NCI-H526 treated with DMSO at 0.1 percent for 48 hours (cell line): ENCODE results near the gene ADCY9.
"Not testable (repeated sequence)": the region's sequence is repeated elsewhere in the genome, so short reads cannot be mapped to it uniquely, and the experiment has no call there.

Source experiments
- DNase-seq: peaks from one replicate; lab custom pipeline; 2025; lab: John Stamatoyannopoulos, UW

Gene ADCY9

DNA sequence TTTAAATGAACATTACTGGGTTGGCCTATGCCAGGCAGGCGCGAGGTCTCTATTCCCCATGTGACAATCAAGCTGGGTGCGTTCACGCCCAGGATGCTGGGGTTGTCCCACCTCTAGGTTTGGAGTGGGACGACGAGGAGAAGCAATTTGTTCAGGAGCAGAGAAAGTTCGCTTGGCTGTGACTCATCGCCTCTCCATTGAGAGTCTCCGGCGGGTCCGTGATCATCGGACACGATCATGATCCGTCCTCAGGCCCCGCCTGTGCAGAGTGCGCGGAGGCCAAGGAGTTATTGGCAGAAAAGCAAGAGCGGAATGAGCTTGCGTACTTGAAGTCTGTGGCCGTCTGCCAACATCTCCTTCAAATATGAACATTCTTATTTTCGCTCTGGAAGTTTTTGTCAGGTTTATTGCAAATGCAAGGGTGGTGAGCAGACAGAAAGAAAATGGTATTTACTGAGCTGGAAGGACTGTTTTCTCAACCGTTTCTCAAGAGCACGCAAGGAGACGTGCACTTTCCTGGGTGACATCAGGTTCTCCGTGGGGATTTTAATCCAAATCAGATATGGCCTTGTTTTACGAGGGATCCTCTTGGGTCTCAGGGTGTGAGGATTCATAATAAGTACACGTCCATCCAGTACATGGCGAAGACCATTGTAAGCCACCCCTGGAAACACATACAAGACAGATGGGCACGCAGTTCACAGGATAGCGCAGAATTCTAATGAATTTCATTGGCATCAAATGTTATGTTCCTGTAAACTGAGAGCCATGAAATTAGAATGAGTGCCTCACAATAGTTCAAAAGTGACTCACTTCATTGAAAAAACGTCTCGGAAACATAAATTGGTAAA lies 165.7 kb downstream of the ADCY9 start:
- DNase-seq: no peak

DNA sequence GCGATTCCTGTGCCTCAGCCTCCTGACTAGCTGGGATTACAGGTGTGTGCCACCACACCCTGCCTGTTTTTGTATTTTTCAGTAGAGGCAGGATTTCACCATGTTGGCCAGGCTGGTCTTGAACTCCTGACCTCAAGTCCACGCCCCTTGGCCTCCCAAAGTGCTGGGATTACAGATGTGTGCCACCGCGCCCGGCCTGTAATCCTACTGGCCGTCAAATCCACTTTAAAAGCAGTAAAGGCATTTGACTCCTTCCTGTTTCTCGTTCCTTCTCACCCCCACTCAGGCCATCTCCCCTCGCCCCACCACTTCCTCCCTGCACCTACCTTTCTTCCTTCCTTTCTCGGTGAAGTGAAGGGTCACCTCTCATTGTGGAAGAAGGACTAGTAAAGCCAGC lies 166.3 kb downstream of the ADCY9 start:
- no peak for DNase-seq

DNA sequence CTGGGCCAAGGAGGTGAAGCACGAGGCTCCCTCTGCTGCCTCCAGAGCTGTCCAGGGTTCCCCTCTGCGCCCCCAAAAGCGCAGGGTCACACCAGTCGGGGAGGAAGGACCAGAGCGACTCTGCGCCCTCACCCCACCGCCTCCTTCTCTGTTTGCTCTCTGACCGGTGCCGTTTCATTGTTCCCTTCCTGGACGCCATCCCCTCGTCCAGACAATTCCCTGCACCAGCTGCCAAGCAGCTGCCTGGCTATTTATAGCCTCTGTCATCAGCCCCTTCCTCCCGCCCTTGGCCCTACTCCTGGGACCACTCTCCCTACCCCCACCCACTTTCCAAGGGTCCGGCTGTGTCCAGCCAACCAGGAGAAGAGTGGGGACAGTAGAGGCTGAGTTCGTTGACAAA lies 167.0 kb downstream of the ADCY9 start:
- DNase-seq: no peak

DNA sequence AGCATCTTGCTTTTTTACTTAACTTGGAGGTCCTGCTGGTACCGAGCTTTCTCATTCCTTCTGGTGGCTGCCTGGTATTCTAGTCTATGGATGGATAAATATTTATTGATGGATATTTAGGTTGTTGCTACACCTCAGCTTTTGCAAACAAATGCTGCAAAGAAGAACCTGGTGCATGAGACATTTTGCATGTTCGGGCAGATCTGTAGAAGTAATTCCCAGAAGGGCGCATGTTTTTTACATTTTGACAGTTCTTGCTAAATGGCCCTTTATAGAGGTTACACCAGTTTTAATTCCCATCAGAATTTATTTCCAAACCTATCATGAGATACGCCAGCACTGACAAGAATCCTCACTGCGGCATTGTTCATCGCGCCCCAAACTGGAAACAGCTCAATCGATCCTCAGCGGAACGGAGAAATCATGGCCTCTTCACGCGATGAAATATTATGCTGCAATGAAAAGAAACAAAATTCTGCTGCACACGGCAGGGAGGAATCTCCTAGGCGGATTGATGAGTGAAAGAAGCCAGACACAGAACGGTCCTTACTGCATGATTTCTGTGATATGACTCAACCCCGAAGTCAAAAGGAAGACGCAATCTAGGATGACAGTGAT lies 167.8 kb downstream of the ADCY9 start:
- no peak for DNase-seq

DNA sequence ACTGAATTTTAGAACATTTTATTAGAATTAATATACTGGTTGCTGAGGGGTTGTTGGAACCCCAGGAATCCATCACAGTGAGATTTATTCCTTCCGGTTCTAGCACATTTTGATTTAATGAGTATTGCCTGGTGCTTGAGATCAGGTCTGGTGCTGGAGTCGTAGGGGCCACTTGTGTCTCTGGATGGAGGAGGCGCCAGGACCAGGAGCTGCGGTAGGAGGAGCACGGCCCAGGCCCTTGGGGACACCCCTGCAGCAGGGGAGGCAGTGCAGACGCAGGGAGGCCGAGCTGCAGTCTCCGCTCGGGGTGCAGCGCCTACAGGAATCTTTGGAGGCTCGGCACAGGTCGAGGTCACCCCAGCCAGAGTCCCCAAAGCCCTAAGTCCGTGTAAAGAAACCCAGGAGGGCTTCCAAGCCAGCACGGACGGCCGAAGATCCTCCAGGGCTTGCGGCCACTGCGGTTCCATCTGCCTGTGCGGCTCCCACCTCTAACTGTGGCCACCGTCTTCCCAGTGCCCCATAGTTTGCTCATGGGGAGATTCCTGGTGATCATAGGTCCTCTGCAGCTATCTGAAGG lies 169.6 kb downstream of the ADCY9 start:
- DNase-seq: no peak

DNA sequence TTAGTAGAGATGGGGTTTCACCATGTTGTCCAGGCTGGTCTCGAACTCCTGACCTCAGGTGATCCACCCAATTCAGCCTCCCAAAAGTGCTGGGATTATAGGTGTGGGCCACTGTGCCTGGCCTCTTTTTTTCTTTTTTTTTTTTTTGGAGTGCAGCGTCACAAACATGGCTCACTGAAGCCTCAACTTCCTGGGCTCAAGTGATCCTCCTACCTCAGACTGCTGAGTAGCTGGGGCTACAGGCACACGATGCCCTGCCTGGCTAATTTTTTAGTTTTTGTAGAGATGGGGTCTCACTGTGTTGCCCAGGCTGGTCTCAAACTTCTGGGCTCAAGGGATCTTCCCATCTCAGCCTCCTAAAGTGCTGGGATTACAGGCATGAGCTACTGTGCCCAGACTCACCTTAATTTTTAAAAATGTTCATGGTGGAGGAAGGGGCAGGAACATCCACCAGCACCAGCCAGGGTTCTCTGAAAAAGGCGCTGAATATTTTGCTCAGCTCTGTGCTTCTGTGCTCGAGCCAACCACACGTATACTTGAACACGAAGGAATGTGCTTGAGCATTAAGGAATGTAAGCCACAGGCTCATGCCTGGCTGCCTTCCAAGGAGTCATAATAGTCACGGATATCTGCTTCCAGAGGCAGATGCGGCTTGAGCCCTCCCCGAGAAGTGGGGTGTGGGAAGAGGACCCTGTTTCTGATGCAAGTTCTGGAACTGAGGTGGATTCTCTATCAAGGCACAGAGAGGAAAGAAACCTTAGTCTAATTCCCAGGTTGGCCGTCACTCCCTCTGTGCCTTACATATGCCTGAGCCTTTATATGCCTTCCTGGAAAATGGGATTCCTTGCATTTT lies 170.3 kb downstream of the ADCY9 start:
- no peak for DNase-seq

DNA sequence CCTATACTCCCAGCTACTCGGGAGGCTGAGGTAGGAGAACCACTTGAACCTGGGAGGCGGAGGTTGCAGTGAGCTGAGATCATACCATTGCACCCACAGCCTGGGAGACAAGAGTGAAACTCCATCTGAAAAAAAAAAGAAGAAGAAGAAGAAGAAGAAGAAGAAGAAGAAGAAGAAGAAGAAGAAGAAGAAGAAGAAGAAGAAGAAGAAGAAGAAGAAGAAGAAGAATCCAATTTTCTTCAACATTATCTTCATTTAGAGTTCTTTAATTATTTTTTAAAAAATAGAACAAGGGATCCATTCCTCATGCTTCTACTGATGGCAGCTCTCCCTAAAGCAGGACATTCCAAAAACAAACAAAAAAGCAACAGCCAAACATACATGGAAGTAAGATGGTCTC lies 171.8 kb downstream of the ADCY9 start:
- not testable (repeated sequence) for DNase-seq

DNA sequence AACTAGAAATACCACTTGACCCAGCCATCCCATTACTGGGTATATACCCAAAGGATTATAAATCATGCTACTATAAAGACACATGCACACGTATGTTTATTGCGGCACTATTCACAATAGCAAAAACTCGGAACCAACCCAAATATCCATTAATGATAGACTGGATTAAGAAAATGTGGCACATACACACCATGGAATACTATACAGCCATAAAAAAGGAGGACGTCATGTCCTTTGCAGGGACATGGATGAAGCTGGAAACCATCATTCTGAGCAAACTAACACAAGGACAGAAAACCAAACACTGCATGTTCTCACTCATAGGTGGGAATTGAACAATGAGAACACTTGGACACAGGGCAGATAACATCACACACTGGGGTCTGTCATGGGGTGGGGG lies 174.1 kb downstream of the ADCY9 start:
- DNase-seq: not testable (repeated sequence)

DNA sequence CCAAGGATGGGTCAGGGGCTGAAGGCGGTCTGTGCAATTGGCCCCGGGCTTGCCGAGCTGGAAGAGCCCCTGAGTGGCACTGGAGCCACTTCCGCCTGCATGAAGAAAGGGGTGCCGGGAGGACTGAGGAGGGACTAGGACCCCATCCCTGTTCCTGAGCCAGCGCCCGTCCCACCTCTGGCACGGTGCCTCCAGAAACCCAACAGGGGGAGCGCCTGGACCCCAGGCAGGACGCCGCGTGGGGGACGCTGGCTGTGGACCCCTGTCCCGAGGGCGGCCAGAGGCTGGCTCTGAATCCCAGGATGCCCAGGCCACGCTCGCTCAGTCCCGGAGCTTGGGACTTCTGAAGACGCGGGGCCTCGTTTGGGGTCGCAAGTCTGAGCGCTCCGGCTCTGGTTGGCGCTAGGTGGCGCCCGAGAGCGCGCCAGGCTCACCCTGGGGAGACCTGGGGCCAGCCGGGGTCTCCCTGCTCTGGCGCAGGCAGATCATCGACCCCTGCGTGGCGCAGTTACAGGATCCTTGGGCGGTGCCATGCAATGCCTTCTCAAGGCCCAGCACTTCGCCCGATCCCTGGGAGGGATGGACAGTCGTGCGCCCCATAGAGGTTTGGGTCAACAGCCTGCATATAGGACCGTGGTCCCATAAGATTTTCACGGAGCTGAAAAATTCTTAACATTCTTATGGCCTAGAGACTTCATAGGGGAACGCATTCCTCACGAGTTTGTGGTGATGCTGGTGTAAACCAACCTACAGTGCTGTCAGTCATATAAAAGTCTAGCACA lies 177.2 kb downstream of the ADCY9 start:
- DNase-seq: peak; percentile 7

DNA sequence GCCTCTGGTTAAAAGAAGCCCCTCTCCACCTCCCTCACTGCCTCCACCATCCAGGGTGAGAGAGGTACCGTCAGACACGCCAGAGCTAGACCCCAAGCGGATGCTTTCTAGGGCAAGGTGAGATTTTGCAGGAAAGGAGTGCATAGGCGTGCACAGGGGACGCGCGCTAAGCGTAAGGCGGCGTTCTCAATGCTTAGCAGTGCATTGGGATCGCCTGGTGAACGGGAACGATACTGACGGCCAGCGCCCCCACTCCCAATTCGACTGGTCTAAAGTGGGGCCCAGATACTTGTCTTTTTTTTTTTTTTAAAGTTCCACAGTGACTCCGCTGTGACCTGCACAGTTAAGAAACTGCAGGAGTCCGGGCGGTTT lies 177.8 kb downstream of the ADCY9 start:
- DNase-seq: no peak

DNA sequence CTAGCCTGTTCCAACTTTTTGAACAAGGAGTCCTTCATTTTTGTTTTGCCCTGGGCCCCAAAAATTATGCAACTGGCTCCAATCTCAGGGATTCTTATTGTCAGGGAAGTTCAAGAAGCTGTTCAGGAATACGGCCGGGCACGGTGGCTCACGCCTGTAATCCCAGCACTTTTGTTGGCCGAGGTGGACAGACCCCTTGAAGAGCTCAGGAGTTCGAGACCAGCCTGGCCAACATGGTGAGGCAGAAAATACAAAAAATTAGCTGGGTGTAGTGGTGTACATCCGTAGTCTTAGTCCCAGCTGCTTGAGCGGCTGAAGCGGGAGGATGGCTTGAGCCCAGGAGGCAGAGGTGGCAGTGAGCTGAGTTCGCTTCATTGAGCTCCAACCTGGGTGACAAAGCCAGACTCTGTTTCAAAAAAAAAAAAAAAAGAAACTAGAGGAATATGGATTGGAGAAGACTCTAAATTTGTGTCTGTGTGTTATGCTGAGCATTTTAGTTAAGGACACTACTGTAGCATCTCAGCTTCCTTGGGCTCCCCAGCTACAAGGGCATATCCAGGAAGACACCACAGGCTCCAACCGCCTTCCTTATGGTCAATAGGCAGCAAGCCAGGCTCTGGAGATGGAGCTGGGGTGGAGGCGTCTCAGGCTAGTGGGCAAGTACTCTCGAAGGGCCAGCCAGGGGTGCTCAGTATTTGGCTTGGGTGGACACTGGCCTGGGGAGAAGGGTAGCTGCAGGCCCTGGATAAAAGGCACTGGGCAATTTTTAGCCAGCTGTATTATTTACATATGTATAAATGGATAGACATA lies 179.0 kb downstream of the ADCY9 start:
- no peak for DNase-seq

DNA sequence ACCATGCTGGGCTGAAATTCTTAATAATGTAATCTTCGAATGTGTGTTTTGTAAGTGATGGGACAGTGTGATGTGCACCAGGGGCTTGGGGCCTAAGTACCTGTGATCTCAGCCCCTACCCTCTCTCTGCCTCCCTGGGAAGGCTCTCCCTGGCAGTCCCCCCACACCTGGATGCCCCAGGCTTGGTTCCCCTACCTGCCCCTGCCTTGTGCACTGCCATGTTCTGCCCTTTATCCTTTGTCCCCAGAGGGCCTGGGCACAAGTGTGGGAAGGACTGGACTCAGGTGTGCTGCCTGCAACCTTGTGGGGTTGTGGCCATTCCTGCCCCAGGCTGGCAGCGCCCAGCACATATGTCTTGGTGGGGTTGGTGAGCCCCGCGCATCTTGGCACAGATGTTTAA lies 180.3 kb downstream of the ADCY9 start:
- DNase-seq: no peak

DNA sequence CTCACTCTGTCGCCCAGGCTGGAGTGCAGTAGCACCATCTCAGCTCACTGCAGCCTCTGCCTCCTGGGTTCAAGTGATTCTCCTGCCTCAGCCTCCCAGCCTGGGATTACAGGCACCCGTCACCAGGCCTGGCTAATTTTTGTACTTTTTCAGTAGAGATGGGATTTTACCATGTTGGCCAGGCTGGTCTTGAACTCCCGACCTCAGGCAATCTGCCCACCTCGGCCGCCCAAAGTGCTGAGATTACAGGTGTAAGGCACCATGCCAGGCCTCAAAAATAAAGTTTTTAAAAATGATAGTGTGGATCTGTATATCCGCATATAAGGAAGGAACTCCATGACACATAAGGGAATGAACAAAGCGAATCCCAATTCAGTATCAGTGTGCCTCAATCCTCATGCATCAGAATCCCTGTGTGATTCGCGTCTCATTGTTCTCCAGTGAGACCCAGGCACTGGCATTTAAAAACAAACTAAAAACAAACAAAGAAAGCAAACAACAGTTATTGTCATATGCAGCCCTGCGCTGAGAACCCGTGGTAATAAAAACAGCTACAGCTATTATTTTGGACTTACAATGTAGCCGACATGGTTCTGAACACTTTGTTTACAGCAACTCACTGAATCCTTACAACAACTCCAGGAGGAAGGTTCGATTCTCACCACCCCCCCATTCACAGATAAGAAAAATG lies 181.6 kb downstream of the ADCY9 start:
- DNase-seq: no peak

DNA sequence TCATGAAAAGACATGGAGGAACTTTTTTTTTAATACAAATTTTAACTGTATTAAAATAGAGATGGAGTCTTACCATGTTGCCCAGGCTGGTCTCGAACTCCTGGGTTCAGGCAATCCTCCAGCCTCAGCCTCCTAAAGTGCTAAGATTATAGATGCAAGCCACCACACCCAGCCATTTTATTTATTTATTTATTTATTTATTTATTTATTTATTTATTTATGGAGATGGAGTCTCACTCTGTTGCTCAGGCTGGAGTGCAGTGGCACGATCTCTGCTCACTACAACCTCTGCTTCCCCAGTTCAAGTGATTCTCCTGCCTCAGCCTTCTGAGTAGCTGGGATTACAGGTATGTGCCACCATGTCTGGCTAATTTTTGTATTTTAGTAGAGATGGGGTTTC lies 189.1 kb downstream of the ADCY9 start:
- DNase-seq: not testable (repeated sequence)

DNA sequence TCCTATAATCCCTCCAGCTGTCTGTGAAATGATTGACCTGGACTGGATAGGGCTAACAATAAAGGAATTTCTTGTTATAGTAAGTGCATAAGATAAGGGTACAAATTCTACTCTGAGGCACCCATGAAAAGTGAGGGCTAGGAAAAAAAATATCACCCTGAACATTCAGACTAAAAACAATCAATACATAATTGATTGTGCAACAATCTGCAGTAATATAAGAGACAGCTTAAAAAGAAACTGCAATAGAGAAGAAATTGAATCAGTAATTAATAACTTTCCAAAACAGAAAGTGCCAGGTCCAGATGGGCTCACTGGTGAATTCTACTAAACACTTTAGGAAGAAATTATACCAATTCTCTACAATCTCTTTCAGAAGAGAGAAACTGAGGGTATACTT lies 191.5 kb downstream of the ADCY9 start:
- no peak for DNase-seq

DNA sequence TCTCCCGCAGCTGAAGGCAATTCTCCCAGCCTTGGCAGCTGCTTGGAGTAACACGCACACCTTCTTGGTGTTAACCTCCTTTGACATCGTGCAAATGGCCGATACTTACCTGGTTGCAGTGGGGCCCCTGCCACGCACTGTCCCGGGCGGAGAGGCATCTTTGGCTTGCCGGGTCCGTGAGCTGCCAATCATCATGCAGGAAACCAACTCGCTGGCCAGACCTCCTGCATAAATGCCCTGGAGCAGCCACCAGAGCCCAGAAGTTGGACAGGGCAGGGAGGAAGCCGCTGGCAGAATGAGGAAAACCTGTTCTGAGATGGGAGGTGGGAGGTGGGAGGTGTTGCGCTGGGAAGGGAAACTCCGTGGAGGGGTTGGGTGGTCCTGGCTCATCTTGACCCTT lies 194.0 kb downstream of the ADCY9 start:
- DNase-seq: no peak

DNA sequence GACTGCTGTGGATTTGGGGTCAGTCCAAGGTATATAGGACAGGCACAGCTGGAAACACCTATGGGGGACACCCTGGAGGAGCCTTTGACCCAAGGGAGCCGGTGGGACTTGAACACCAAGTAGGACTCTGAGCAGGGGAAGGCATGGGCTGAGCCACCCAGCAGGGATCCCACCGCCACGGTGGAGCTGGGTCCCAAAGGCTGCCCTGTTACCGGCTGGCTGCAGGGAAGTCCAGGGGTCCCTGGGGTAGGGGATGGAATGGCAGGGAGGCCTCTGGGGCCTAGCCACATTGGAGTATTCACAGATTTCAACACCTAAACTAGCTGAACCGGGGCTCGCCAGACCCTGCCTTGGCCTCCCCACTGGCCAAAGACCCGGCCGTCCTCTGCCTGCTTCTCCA lies 196.0 kb downstream of the ADCY9 start:
- DNase-seq: no peak

DNA sequence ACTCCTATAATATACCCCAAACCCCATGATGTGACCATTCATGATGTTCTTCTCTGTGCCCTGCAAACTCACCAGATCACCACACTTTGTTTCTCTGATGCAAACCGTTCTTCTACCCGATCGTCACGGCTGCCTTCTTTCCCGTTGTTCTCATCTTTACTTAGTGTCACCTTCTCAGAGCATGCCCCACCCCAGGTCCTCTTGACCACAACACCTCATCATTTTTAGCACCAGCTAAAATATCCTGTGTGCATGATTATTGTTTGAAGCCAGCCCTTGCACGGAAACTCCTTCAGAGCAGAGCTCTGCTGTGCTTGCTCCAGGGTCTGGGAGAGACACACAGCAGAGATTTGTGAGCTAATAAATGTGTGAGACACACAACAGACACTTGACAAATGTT lies 196.8 kb downstream of the ADCY9 start:
- DNase-seq: no peak

DNA sequence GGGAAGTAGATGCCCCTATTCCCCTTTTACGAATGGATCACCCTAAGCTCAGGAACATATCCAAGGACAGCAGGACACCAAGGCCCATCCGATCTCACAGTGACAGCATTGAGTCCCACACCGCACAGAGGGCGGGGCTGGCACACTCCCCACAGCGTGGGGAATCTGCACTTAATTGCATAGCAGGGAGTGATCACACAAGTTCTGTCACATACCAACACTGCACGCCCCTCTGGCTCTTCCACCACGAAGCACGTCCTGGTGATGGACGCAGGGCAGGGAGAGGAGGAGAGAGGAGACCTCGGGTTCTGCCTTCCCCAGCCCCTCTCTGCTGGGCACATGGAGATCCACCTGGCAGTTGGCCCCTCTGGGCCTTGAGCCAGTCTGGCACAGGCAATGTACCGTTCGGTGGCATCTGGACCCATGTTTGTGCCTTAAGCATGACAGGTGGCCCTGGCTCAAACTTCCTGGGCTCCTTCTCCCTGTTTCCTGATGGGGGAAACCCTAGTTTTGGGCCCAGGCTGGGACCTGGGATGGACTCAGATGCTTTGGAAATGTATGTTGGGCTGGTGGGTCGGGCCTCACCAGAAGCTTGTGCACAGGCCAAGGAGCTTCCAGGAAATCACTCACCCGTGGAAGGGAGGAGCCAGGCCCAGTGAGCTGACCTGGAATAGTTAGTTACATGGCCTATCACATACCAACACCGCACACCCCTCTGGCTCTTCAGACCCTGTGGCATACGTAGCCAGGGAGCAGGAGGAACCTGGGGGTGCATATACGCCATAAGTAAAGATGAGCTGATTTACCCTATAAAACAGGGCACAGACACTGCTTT lies 200.6 kb downstream of the ADCY9 start:
- no peak for DNase-seq
